Brain microvascular endothelial cell (primary cell): Measurements from ENCODE around the gene ATP6AP2.
"Not testable (repeated sequence)": the region's sequence is repeated elsewhere in the genome, so short reads cannot be mapped to it uniquely, and the experiment has no call there.

Source experiments
- DNase-seq: peaks from one replicate; pipeline ENCODE4 v3.0.0-alpha.2; 2020
- H3K27ac ChIP-seq: fragments of 250-450 bp; sonication (Bioruptor Pico); 2 replicates; pipeline ENCODE4 v1.5.1; 2020; ENCODE audit warnings: mild to moderate bottlenecking, moderate library complexity
- H3K27me3 ChIP-seq: fragments of 250-450 bp; sonication (Bioruptor Pico); replicated peaks from 2 replicates; pipeline ENCODE4 v1.5.1; 2020; ENCODE audit warnings: mild to moderate bottlenecking
- H3K36me3 ChIP-seq: fragments of 250-450 bp; sonication (Bioruptor Pico); replicated peaks from 2 replicates; pipeline ENCODE4 v1.5.1; 2020; ENCODE audit warnings: mild to moderate bottlenecking
- H3K4me3 ChIP-seq: 2 replicates; pipeline ENCODE4 v1.5.1; 2011; ENCODE audit warnings: low read depth, mild to moderate bottlenecking, control low read depth, low read length, moderate library complexity
- CTCF ChIP-seq: IDR thresholded peaks from 2 replicates; pipeline ENCODE4 v1.5.1; 2011; ENCODE audit warnings: low read depth, mild to moderate bottlenecking, moderate library complexity, low read length, control low read depth, inconsistent platforms; ENCODE audit errors: missing control alignments
- in situ Hi-C: cut with HindIII; loops from 2 replicates; pipeline ENCODE4 v1.10.0; 2017; ENCODE audit warnings: low sequenced_read_pairs, low pct_ligation_motif_present

The ATP6AP2 gene

GRCh38 chrX:40579900-40580536 lies 752 bp upstream of the ATP6AP2 start:
- peak overlapping the region; percentile 68 for H3K27ac ChIP-seq
- no peak for TF ChIP-seq CTCF
- H3K36me3 ChIP-seq: no peaks in the 10 kb centered on the region
- no peak for DNase-seq
- H3K27me3 ChIP-seq: no peaks in the 10 kb centered on the region
- in situ Hi-C loops: no loop called here
- H3K4me3 ChIP-seq: peak overlapping the region; percentile 79

GRCh38 chrX:40581336-40581920 lies 658 bp downstream of the ATP6AP2 start:
- TF ChIP-seq CTCF: no peak
- Histone ChIP-seq H3K27me3 (no peaks in the 10 kb centered on the region), H3K36me3 (no peaks in the 10 kb centered on the region), H3K27ac (peak overlapping the region; percentile 68), H3K4me3 (peak overlapping the region; percentile 79)
- in situ Hi-C loops: no loop called here
- peak; percentile 1 for DNase-seq

GRCh38 chrX:40582178-40582577 lies 1.4 kb downstream of the ATP6AP2 start:
- in situ Hi-C loops, DNase-seq, H3K27ac ChIP-seq, H3K27me3 ChIP-seq, H3K4me3 ChIP-seq, H3K36me3 ChIP-seq: not testable (repeated sequence)

- in situ Hi-C loops: no loop called here
These were observed 2.0 kb downstream of the ATP6AP2 start for GRCh38 chrX:40582811-40583210.

GRCh38 chrX:40587623-40588022 lies 6.9 kb downstream of the ATP6AP2 start:
- H3K36me3 ChIP-seq, H3K4me3 ChIP-seq, H3K27ac ChIP-seq, DNase-seq, in situ Hi-C loops, H3K27me3 ChIP-seq: not testable (repeated sequence)

More at GRCh38 chrX:40582811-40583210, 2.0 kb downstream of the ATP6AP2 start:
- H3K36me3 ChIP-seq: no peaks in the 10 kb centered on the region
- H3K27me3 ChIP-seq: no peaks in the 10 kb centered on the region
- no peak overlapping the region for H3K27ac ChIP-seq
- no peak for DNase-seq
- no peak for TF ChIP-seq CTCF
- H3K4me3 ChIP-seq: no peak overlapping the region

- H3K27me3 ChIP-seq, in situ Hi-C loops, H3K27ac ChIP-seq, H3K4me3 ChIP-seq, H3K36me3 ChIP-seq, DNase-seq: not testable (repeated sequence)
These were observed 9.0 kb downstream of the ATP6AP2 start for GRCh38 chrX:40589616-40590321.

GRCh38 chrX:40603446-40603845 lies 22.7 kb downstream of the ATP6AP2 start:
- TF ChIP-seq CTCF: no peak
- in situ Hi-C loops: no loop called here
- no peak overlapping the region for H3K4me3 ChIP-seq
- DNase-seq: no peak
- no peak overlapping the region for H3K27ac ChIP-seq
- H3K27me3 ChIP-seq: no peaks in the 10 kb centered on the region
- no peaks in the 10 kb centered on the region for H3K36me3 ChIP-seq
